ENCODE measurements around the gene TMEM247.

- TF ChIP-seq CTCF (conservative IDR thresholded peaks at IDR 0.05; ENCODE audit: low read depth, low read length) (no peak), EZH2phosphoT487 (IDR thresholded peaks at IDR 0.05; ENCODE audit: borderline replicate concordance, low read length) (no peak), EZH2 (IDR thresholded peaks at IDR 0.05; ENCODE audit: low read length, unreplicated experiment) (no peak)
Measured at GRCh38 chr2:46436800-46437199, 42.6 kb upstream of the TMEM247 start.

Measured in PC-3 (cell line).